GM23338 (cell line): ENCODE data around the gene CRNKL1.

Experiments
- CREB1 ChIP-seq: fragments of 250-450 bp; sonication (Bioruptor Pico); IDR thresholded peaks from 2 replicates; pipeline ENCODE4 v1.5.0; 2020; ENCODE audit warnings: low read depth, mild to moderate bottlenecking, moderate library complexity
- CTCF ChIP-seq, 2 experiments: fragments of 200-600 bp in 1 of 2; sonication (generic) in 1 of 2; conservative IDR thresholded peaks; 2 replicates each; pipeline versions ENCODE4 v1.5.1 to v1.6.1; 2016 to 2017; ENCODE audit warnings: antibody characterized with exemption in 2 of 2, low read depth in 2 of 2, mild to moderate bottlenecking in 2 of 2, moderate library complexity in 1 of 2
- EZH2 ChIP-seq: fragments of 200-600 bp; sonication (generic); IDR thresholded peaks from one replicate; pipeline ENCODE4 v1.8.0; 2017; ENCODE audit warnings: antibody characterized with exemption, mild to moderate bottlenecking, low read depth; ENCODE audit not compliant: unreplicated experiment
- JUNB ChIP-seq: IDR thresholded peaks from one replicate; pipeline ENCODE4 v1.6.1; 2016; ENCODE audit warnings: antibody characterized with exemption; ENCODE audit not compliant: unreplicated experiment
- POLR2AphosphoS5 ChIP-seq: IDR thresholded peaks from 2 replicates; pipeline ENCODE4 v1.6.1; 2016; ENCODE audit warnings: antibody characterized with exemption, low read depth
- REST ChIP-seq: IDR thresholded peaks from one replicate; pipeline ENCODE4 v1.6.1; 2018; ENCODE audit warnings: antibody characterized with exemption; ENCODE audit not compliant: unreplicated experiment

- no peak for TF ChIP-seq EZH2
- TF ChIP-seq JUNB: no peak
- TF ChIP-seq CREB1 (CRISPR knock-in tag): no peak
- no peak for TF ChIP-seq CTCF (conservative IDR thresholded peaks at IDR 0.05; ENCODE audit: low read depth in 2 of 2)
- TF ChIP-seq REST: no peak
- TF ChIP-seq POLR2AphosphoS5: no peak
Measured at GRCh38 chr20:20031790-20032189, 20.5 kb downstream of the CRNKL1 start.
